DOHH2 (cell line): ENCODE measurements around the gene FERD3L.

Experiments
- H3F3A ChIP-seq: fragments of 200-600 bp; sonication (generic), shearing (Covaris generic); 2 replicates; pipeline ENCODE4 v1.6.0; 2016; ENCODE audit warnings: antibody characterized with exemption, mild to moderate bottlenecking; ENCODE audit not compliant: control insufficient read depth, insufficient read depth
- H3K27ac ChIP-seq: fragments of 200-600 bp; sonication (generic); 2 replicates; pipeline ENCODE4 v1.5.1; 2014; ENCODE audit warnings: low read depth, mild to moderate bottlenecking, low read length, moderate library complexity
- H3K27me3 ChIP-seq: fragments of 200-600 bp; sonication (generic); 2 replicates; pipeline ENCODE4 v1.6.1; 2014; ENCODE audit warnings: mild to moderate bottlenecking, low read length, mixed read lengths; ENCODE audit not compliant: control insufficient read depth
- H3K36me3 ChIP-seq: fragments of 200-600 bp; sonication (generic); 2 replicates; pipeline ENCODE4 v1.6.1; 2014; ENCODE audit warnings: mild to moderate bottlenecking, low read length, moderate library complexity, mixed read lengths; ENCODE audit not compliant: control insufficient read depth
- H3K4me1 ChIP-seq: fragments of 200-600 bp; sonication (generic); 2 replicates; pipeline ENCODE4 v1.6.1; 2014; ENCODE audit warnings: mild to moderate bottlenecking, low read length, mixed read lengths; ENCODE audit not compliant: control insufficient read depth
- H3K4me2 ChIP-seq: fragments of 200-600 bp; sonication (generic); 2 replicates; pipeline ENCODE4 v1.6.0; 2014; ENCODE audit warnings: mild to moderate bottlenecking, low read length, moderate library complexity
- H3K4me3 ChIP-seq: fragments of 200-600 bp; sonication (generic); 2 replicates; pipeline ENCODE4 v1.5.1; 2014; ENCODE audit warnings: mild to moderate bottlenecking, low read length, mixed read lengths
- H3K79me2 ChIP-seq: fragments of 200-600 bp; sonication (generic); 2 replicates; pipeline ENCODE4 v1.6.1; 2014; ENCODE audit warnings: mild to moderate bottlenecking, low read length, mixed read lengths; ENCODE audit not compliant: control insufficient read depth
- H3K9me2 ChIP-seq: fragments of 200-600 bp; sonication (generic); replicated peaks from 2 replicates; pipeline ENCODE4 v1.6.1; 2014; ENCODE audit warnings: mild to moderate bottlenecking, low read length, mixed read lengths; ENCODE audit not compliant: control insufficient read depth
- H3K9me3 ChIP-seq: fragments of 200-600 bp; sonication (generic); 2 replicates; pipeline ENCODE4 v1.6.1; 2014; ENCODE audit warnings: antibody characterized with exemption, low read length, mixed read lengths; ENCODE audit not compliant: control insufficient read depth, insufficient read depth
- H4K20me1 ChIP-seq: fragments of 200-600 bp; sonication (generic); 2 replicates; pipeline ENCODE4 v1.6.0; 2014; ENCODE audit warnings: low read depth, mild to moderate bottlenecking, antibody characterized with exemption, low read length, moderate library complexity; ENCODE audit not compliant: control insufficient read depth, insufficient read depth
- EZH2phosphoT487 ChIP-seq: fragments of 200-600 bp; sonication (generic); IDR thresholded peaks from 2 replicates; pipeline ENCODE4 v1.6.1; 2017; ENCODE audit warnings: borderline replicate concordance, mild to moderate bottlenecking, antibody characterized with exemption, low read length, moderate library complexity, mixed read lengths
- TF ChIP-seq, protein P1 (sequence below): fragments of 200-600 bp; sonication (generic); IDR thresholded peaks from one replicate; pipeline ENCODE4 v1.5.1; 2014; ENCODE audit warnings: antibody characterized with exemption, mild to moderate bottlenecking, low read depth, low read length; ENCODE audit not compliant: poor library complexity, severe bottlenecking

The FERD3L gene

DNA sequence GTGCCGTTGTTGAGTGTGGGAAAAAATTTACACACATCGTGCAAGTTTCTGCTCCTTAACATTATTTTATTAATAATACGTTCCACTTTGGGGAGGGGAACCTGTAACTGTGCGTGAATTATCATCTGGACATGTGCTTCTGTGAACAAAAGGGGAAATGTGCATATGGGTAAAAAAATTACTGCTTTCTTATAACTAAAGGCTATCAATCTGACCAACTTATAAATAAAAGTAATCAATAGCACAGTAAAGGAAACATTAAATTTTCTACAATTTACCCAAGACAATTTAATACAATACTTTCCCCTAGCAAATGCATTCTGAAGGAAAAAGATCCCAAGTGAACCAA is 32.2 kb downstream of the FERD3L start:
- Histone ChIP-seq H3K9me3 (peaks cover 5% of the 10 kb centered on the region; the same call in 1 of the 2 replicates), H3K27ac (no peak overlapping the region), H3K36me3 (no peaks in the 10 kb centered on the region), H3K4me1 (no peaks in the 10 kb centered on the region), H3F3A (no peaks in the 10 kb centered on the region), H3K79me2 (no peaks in the 10 kb centered on the region), H4K20me1 (no peaks in the 10 kb centered on the region), H3K4me2 (no peak overlapping the region), H3K9me2 (no peaks in the 10 kb centered on the region), H3K27me3 (peaks cover 40% of the 10 kb centered on the region), H3K4me3 (no peak overlapping the region)
- no peak for TF ChIP-seq EZH2phosphoT487
- TF ChIP-seq, protein P1, sequence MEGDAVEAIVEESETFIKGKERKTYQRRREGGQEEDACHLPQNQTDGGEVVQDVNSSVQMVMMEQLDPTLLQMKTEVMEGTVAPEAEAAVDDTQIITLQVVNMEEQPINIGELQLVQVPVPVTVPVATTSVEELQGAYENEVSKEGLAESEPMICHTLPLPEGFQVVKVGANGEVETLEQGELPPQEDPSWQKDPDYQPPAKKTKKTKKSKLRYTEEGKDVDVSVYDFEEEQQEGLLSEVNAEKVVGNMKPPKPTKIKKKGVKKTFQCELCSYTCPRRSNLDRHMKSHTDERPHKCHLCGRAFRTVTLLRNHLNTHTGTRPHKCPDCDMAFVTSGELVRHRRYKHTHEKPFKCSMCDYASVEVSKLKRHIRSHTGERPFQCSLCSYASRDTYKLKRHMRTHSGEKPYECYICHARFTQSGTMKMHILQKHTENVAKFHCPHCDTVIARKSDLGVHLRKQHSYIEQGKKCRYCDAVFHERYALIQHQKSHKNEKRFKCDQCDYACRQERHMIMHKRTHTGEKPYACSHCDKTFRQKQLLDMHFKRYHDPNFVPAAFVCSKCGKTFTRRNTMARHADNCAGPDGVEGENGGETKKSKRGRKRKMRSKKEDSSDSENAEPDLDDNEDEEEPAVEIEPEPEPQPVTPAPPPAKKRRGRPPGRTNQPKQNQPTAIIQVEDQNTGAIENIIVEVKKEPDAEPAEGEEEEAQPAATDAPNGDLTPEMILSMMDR, result no peak

DNA sequence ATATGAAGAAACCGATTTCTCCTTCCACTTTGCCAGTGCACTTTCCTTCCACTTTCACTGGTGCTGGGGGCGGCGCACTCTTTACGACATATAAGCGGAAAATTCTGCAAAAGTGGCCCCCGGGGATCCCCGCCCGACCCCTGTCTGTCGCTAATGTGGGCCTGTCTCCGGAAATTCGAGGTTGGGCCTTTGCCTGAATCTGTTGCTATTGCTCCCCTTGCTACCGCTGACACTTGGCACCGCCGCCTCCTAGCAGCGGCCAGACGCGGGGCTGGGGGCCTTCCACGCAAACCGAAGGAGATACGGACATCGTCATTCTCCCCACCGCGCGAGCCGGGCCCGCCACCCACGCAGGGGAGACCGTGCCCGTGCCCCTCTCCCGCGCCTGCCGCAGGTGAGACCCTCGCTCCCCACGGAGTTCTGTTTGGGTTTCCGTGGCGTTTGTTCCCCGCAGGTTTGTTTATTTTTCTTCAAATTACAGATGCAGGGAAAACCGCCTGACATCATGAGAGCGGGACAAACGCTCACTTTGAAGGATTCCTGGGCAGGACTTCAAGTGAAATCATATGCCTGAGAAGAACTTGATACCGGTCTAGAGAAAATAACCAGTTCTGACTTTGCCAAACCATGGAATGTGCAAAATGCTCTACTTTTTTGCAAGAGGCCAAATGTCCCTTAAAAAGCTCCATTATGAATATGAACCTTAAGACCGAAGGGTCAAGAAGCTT is 32.8 kb downstream of the FERD3L start:
- H3K4me3 ChIP-seq, result no peak overlapping the region
- no peaks in the 10 kb centered on the region for H4K20me1 ChIP-seq
- TF ChIP-seq, protein P1, result no peak
- no peak for TF ChIP-seq EZH2phosphoT487
- H3K9me2 ChIP-seq, result no peaks in the 10 kb centered on the region
- no peaks in the 10 kb centered on the region for H3K4me1 ChIP-seq
- no peak overlapping the region for H3K27ac ChIP-seq
- peaks cover 5% of the 10 kb centered on the region; the same call in 1 of the 2 replicates for H3K9me3 ChIP-seq
- peaks cover 40% of the 10 kb centered on the region for H3K27me3 ChIP-seq
- H3F3A ChIP-seq, result no peaks in the 10 kb centered on the region
- H3K4me2 ChIP-seq, result no peak overlapping the region
- no peaks in the 10 kb centered on the region for H3K79me2 ChIP-seq
- no peaks in the 10 kb centered on the region for H3K36me3 ChIP-seq

DNA sequence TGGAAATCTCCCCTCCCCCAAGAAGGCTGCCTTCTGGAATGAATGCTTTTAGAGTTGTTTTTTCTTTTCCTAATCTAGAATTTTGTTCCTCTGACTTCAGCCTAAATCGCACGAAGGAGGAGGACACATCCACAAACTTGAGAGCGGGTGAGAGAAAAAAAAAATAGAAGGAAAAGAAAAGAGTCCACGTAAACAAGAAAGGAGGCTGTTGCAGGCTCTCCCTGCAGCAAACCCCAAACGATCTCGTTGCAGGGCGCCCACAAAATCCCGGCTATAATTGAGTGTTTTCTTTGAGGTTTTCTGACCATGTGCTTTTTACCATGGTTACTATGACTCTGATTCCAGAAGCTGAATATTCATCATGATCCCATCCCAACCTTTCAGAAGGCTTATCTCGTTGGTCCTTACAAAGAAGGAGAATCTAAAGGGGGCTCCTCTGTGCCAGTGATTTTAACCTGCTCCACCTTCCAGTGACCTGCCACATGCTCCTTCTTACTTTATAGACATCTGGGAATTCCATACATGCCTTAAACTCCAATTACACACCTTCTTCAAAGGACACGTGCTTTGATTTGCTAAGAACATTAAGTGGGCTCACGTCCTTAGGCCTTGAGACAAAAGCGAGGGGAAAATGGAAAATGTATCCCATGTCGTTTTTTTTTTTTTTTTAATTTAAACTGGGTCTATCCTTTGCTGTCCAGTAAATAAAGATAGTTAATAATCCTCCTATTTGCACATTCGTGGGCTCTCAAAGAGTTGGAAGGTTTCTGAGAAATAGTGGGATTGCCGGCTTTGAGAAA is 33.5 kb downstream of the FERD3L start:
- H4K20me1 ChIP-seq, result no peaks in the 10 kb centered on the region
- no peaks in the 10 kb centered on the region for H3F3A ChIP-seq
- peaks cover 5% of the 10 kb centered on the region; the same call in 1 of the 2 replicates for H3K9me3 ChIP-seq
- H3K4me3 ChIP-seq, result no peak overlapping the region
- H3K27me3 ChIP-seq, result peaks cover 40% of the 10 kb centered on the region
- no peaks in the 10 kb centered on the region for H3K79me2 ChIP-seq
- H3K4me1 ChIP-seq, result no peaks in the 10 kb centered on the region
- no peaks in the 10 kb centered on the region for H3K9me2 ChIP-seq
- TF ChIP-seq EZH2phosphoT487, result no peak
- TF ChIP-seq, protein P1, result no peak
- no peaks in the 10 kb centered on the region for H3K36me3 ChIP-seq
- no peak overlapping the region for H3K27ac ChIP-seq
- H3K4me2 ChIP-seq, result no peak overlapping the region
